ENCODE data around the gene ILRUN. TPM values are rescaled to one million over a fixed set of nuclear protein-coding genes. Genes with fewer than 3 reads are reported as not detected.
A peak's percentile ranks its signal among the peaks of the same experiment; 100 is the strongest.

The ILRUN gene
- total and polyA plus RNA-seq, 9 of the 15 experiments (the other 6 are each of a cell fraction or from before 2014, with no cell fraction given) = 24.9 to 78.9 (median 53.4) TPM

- TF ChIP-seq SP2 (IDR thresholded peaks at IDR 0.05; ENCODE audit: extremely low read depth, low read depth, low read length, poor library complexity, severe bottlenecking) (no peak), BRD9 (IDR thresholded peaks at IDR 0.05; ENCODE audit: low read depth, partially characterized antibody) (peak; percentile 85), GABPB1 (CRISPR knock-in tag; IDR thresholded peaks at IDR 0.05) (no peak; the same call in 1 of the 2 replicates), SMAD1 (IDR thresholded peaks at IDR 0.05; ENCODE audit: low read depth, low read length, partially characterized antibody) (no peak), MLLT1 (IDR thresholded peaks at IDR 0.05) (0 out of 4 replicates have a peak, but pooled peaks of 1 of the 2 experiments have one; percentile 4), ZEB2 (IDR thresholded peaks at IDR 0.05) (peak; percentile 88), IFI16 (CRISPR knock-in tag; IDR thresholded peaks at IDR 0.05) (no peak), FOS (IDR thresholded peaks at IDR 0.05; ENCODE audit: extremely low read depth, insufficient read length) (no peak), SAP30 (IDR thresholded peaks at IDR 0.05; ENCODE audit: borderline replicate concordance, insufficient read depth, low read depth, low read length, poor library complexity, severe bottlenecking) (no peak), ID3 (CRISPR knock-in tag; IDR thresholded peaks at IDR 0.05) (no peak), ID3 (tag; IDR thresholded peaks at IDR 0.05) (no peak), FOXK2 (conservative IDR thresholded peaks at IDR 0.05 in 1 of 2, IDR thresholded peaks at IDR 0.05 in 1 of 2; ENCODE audit: low read depth in 2 of 2) (0 out of 4 replicates have a peak, but pooled peaks have one; percentile 22 to 25), RERE (CRISPR knock-in tag; IDR thresholded peaks at IDR 0.05; ENCODE audit: borderline replicate concordance) (no peak), ZBED1 (IDR thresholded peaks at IDR 0.05) (no peak), SIN3A (IDR thresholded peaks at IDR 0.05; ENCODE audit: borderline replicate concordance in 2 of 2, control insufficient read depth in 1 of 2, low read depth in 2 of 2, low read length in 2 of 2) (no peak), ZNF75A (CRISPR knock-in tag; IDR thresholded peaks at IDR 0.05) (no peak), CEBPB (tag; IDR thresholded peaks at IDR 0.05) (no peak), EP400 (IDR thresholded peaks at IDR 0.05) (peak; percentile 7; the same call in 1 of the 2 replicates), NFRKB (IDR thresholded peaks at IDR 0.05; ENCODE audit: low read depth) (peak; percentile 25; the same call in 1 of the 2 replicates), RFX5 (IDR thresholded peaks at IDR 0.05; ENCODE audit: low read depth, low read length) (no peak), KAT2B (IDR thresholded peaks at IDR 0.05; ENCODE audit: low read depth, low read length) (no peak)
Measured at GRCh38 chr6:34671801-34672656, 24.5 kb downstream of the ILRUN start (continued).

Measured in K562 (cell line).